Measurements from ENCODE around the gene HYCC2.

DNA sequence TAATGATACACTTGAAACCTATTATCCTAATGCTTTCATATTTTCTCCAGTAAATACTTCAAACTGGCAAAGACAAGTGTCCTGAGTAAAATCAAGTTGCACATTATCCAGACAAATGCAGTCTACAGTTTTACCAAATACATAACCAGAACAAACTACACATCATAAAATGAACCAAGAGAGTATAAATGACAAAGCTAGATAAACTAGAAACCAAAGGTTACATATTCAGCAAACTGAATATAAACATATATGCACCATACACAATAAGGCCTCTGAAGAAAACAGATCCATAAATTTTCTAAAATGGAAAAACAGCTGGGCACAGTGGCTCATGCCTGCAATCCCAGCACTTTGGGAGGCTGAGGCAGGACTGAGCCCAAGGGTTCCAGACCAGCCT is 47.0 kb downstream of the HYCC2 start:
- TF ChIP-seq, protein P1, sequence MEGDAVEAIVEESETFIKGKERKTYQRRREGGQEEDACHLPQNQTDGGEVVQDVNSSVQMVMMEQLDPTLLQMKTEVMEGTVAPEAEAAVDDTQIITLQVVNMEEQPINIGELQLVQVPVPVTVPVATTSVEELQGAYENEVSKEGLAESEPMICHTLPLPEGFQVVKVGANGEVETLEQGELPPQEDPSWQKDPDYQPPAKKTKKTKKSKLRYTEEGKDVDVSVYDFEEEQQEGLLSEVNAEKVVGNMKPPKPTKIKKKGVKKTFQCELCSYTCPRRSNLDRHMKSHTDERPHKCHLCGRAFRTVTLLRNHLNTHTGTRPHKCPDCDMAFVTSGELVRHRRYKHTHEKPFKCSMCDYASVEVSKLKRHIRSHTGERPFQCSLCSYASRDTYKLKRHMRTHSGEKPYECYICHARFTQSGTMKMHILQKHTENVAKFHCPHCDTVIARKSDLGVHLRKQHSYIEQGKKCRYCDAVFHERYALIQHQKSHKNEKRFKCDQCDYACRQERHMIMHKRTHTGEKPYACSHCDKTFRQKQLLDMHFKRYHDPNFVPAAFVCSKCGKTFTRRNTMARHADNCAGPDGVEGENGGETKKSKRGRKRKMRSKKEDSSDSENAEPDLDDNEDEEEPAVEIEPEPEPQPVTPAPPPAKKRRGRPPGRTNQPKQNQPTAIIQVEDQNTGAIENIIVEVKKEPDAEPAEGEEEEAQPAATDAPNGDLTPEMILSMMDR (IDR thresholded peaks at IDR 0.05) = no peak
- TF ChIP-seq FOSL2 (IDR thresholded peaks at IDR 0.05) (no peak), FOSL2 (CRISPR knock-in tag; IDR thresholded peaks at IDR 0.05) (no peak), POLR2A (IDR thresholded peaks at IDR 0.05; ENCODE audit: low read length) (no peak), RFX5 (IDR thresholded peaks at IDR 0.05) (no peak), CHD4 (IDR thresholded peaks at IDR 0.05; ENCODE audit: borderline replicate concordance) (no peak), BHLHE40 (IDR thresholded peaks at IDR 0.05; ENCODE audit: low read depth, low read length) (no peak), RAD21 (conservative IDR thresholded peaks at IDR 0.05 in 1 of 2, IDR thresholded peaks at IDR 0.05 in 1 of 2) (no peak), MAFK (IDR thresholded peaks at IDR 0.05; ENCODE audit: partially characterized antibody) (no peak), EP300 (IDR thresholded peaks at IDR 0.05) (no peak), RNF2 (IDR thresholded peaks at IDR 0.05; ENCODE audit: borderline replicate concordance, low read depth) (no peak), MYC (IDR thresholded peaks at IDR 0.05; ENCODE audit: borderline replicate concordance, low read length) (no peak)
- TF ChIP-seq, protein P2, sequence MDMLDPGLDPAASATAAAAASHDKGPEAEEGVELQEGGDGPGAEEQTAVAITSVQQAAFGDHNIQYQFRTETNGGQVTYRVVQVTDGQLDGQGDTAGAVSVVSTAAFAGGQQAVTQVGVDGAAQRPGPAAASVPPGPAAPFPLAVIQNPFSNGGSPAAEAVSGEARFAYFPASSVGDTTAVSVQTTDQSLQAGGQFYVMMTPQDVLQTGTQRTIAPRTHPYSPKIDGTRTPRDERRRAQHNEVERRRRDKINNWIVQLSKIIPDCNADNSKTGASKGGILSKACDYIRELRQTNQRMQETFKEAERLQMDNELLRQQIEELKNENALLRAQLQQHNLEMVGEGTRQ (IDR thresholded peaks at IDR 0.05) = no peak
- TF ChIP-seq, protein P3, sequence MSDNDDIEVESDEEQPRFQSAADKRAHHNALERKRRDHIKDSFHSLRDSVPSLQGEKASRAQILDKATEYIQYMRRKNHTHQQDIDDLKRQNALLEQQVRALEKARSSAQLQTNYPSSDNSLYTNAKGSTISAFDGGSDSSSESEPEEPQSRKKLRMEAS (IDR thresholded peaks at IDR 0.05) = no peak

Measured in A549 (cell line).